GM18505 (cell line): ENCODE measurements around the gene BRSK1.

Experiments
- ATAC-seq: cut with Tn5 transposase; IDR thresholded peaks from one replicate; pipeline ENCODE4 v1.9.1; 2021; ENCODE audit not compliant: unreplicated experiment
- POLR2A ChIP-seq: IDR thresholded peaks from 4 replicates; pipeline ENCODE4 v1.6.1; 2011; ENCODE audit warnings: borderline replicate concordance; ENCODE audit not compliant: insufficient read depth, insufficient read length; ENCODE audit errors: extremely low read depth

The BRSK1 gene

GRCh38 chr19:55283548-55284377 lies at the start of gene BRSK1:
Gene BRSK1, plus strand, starts transcription at chr19:55283997. Its CDS starts 446 bp downstream, at chr19:55284443.
- TF ChIP-seq POLR2A = no peak
- no peak for ATAC-seq

DNA sequence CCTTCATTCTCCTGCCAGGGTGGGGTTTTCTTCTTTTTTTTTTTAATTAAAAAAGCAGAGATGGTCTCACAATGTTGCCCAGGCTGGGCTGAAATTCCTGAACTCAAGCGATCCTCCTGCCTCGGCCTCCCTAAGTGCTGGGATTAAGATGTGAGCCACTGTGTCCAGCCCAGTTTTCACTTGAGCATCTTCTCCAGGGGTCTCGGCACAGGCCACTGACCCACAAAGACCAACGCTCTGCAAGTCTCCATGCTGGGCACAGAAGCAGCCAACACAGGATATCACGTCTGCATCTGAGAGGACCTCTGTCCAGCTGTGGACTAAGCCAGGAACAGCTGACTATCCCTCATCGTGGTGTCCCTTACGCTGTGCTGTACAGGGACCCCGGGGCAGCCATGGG lies 45.8 kb upstream of the BRSK1 start:
- ATAC-seq = no peak
- no peak for TF ChIP-seq POLR2A

GRCh38 chr19:55239004-55239403 lies 44.8 kb upstream of the BRSK1 start:
- TF ChIP-seq POLR2A = no peak
- no peak for ATAC-seq

GRCh38 chr19:55240713-55241020 lies 43.1 kb upstream of the BRSK1 start:
- no peak for TF ChIP-seq POLR2A
- ATAC-seq = no peak

- TF ChIP-seq POLR2A = no peak
- no peak for ATAC-seq
Measured at GRCh38 chr19:55241143-55241934, 42.5 kb upstream of the BRSK1 start.

DNA sequence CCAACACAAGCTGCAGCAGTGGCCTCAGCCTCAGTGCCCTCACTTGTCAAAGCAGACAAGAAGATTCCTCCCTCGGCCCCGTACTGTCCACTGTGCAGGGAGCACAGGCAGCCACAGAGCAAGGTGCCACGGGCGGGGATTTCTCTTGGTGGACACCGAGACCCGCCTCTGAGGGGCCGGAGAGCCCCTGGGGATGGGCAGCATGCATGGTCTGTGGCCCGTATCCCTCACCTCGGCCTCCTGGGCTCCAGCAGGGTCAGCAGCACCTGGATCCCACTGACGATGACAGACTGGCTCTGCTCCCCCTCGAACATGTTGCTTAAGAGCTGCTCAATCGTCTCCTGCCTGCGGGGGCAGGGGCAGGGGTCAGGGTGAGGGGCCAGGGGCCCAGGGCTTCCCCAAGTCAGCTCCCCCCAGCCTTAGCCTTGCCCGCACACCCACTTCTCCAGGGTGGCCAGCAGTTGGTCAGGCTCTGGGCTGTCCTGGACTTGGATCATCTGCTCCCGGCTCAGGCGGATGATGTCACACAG lies 41.8 kb upstream of the BRSK1 start:
- no peak for TF ChIP-seq POLR2A

GRCh38 chr19:55242517-55242916 lies 41.3 kb upstream of the BRSK1 start:
- ATAC-seq = no peak
- no peak for TF ChIP-seq POLR2A

More for the DNA sequence above, 41.8 kb upstream of the BRSK1 start:
- ATAC-seq = no peak

DNA sequence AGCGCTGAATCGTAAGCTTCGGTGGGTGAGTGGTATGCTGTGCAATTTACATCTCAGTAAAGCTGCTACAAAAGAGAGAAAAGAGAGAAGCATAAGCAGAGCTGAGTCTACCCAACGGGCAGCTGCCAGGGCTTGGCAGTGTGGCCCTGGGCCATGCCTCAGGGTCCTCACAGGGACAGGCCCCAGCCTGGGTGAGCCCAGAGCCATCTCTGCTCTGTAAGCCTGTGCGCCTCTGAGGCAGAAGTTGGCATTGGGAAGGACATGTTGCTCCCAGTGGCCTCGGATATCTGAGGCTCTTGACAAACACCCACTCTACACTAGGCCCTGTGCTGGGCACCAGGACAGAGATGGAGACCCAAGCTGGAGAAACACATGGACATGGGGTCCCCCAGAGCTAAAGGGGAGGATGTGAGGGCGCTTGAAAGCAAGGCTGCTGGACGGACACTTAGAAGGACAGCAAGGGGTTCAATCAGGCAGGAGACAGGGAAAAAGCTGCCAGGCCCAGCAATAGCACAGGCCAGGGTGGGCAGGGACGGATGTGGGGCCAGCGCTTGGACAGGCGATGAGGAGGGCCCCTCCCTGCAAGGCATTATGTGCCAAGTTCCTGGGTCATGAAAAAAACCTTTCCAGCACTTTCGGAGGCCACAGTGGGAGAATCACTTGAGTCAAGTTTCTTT lies 39.7 kb upstream of the BRSK1 start:
- ATAC-seq = no peak

GRCh38 chr19:55245236-55245904 lies 38.4 kb upstream of the BRSK1 start:
- no peak for ATAC-seq
- TF ChIP-seq POLR2A = no peak

More for the DNA sequence above, 39.7 kb upstream of the BRSK1 start:
- no peak for TF ChIP-seq POLR2A

DNA sequence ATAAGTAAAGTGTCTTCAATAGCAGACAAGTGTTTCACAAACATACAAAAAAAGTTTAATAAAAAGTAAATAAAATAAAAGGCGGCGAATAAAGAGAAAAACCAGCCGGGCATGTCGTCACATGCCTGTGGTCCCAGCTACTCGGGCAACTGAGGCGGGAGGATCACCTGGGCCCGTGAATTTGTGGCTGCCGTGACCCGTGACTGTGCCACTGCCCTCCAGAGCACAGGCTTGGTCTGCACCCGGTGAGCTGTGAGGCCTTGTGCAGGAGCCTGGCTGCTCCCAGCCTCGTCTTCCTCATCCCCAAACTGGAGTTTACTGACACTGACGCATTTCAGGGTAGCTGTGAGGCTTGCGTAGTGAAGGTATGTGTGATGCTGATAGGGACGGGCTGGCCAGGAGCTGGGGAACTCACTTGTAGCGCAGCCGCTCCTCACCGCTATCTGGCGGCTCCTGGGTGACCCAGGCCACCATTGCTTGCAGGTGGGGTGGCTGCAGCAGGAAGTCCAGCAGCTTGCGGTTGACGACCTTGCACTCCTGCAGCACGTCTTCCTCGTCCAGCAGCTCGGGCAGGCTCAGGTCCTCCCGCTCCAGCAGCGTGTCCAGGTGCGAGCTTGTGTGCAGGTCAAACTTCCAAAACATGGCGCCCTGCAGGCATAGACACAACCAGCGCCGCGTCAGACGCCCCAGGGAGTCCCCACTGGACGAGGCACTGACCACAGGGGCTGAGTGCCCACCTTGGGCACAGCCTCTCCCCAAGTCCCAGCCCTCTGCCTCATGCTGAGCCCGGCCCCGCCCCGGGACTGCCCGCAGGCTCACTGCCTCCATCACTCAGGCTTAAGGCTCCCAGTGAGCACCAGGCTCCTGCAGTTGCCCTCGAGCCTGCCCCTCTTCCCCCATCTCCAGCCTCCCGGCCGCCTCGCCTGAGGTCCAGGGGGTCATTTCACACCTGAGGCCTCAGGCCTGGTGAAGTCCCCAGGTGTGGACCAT lies 37.0 kb upstream of the BRSK1 start:
- no peak for TF ChIP-seq POLR2A
- no peak for ATAC-seq

DNA sequence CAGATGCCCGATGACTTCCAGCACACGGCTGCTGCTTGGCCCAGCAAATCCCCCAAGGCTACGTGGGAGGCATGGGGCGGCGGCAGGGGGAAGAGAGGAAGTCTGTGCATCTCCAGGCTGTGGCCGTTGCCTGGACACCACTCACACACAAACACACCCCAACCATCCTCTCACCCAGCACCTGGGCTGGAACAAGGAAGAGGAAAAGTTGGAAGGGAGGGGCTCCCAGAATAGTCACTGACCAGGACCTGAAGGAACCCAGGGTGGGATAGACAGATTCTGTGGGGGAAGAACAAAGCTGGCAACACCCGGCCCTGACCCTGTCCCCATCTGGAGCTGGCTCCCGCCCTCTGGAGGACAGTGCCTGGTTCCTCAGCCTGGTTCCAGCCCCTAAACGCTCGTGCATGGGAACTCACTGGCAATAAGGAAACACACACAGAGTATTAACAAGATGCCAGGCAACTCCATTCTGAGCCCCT lies 36.1 kb upstream of the BRSK1 start:
- no peak for TF ChIP-seq POLR2A
- ATAC-seq = no peak
